ENCODE data around the gene ZNF236. TPM values are rescaled to one million over a fixed set of nuclear protein-coding genes. Genes with fewer than 3 reads are reported as not detected.
A peak's percentile ranks its signal among the peaks of the same experiment; 100 is the strongest.

The ZNF236 gene
- total RNA-seq, 1 donor from 2014 or later: 14.5 TPM

- Histone ChIP-seq H3K4me1 (no peaks in the 10 kb centered on the region), H3K9me3 (no peaks in the 10 kb centered on the region), H3K36me3 (peaks cover 0 to 37% of the 10 kb centered on the region in 2 donors), H3K4me3 (no peak overlapping the region), H3K27me3 (no peaks in the 10 kb centered on the region), H3K27ac (no peak overlapping the region)
- intact Hi-C loops (cut with DNase I): loop anchor here (10.0 kb wide), 1 partner anchor 69 kb away; no protein-coding TSS in a partner anchor
- TF ChIP-seq POLR2AphosphoS5 (IDR thresholded peaks at IDR 0.05; ENCODE audit: insufficient read depth in 1 of 2, low read depth in 1 of 2) (no peak), CTCF (IDR thresholded peaks at IDR 0.05) (no peak), POLR2A (IDR thresholded peaks at IDR 0.05) (no peak)
- DNase-seq (ENCODE audit: extremely low spot score in 2 of 2): no peak
Observed at GRCh38 chr18:76873713-76874112, 51.4 kb downstream of the ZNF236 start.

- Histone ChIP-seq H3K4me1 (no peaks in the 10 kb centered on the region), H3K9me3 (no peaks in the 10 kb centered on the region), H3K27ac (no peak overlapping the region), H3K27me3 (no peaks in the 10 kb centered on the region), H3K4me3 (no peak overlapping the region), H3K36me3 (peaks cover 0 to 31% of the 10 kb centered on the region in 2 donors)
- intact Hi-C loops (cut with DNase I): loop anchor here (10.0 kb wide), 1 partner anchor 70 kb away; no protein-coding TSS in a partner anchor
- DNase-seq (ENCODE audit: extremely low spot score in 2 of 2): no peak
- no peak for TF ChIP-seq POLR2AphosphoS5 (IDR thresholded peaks at IDR 0.05; ENCODE audit: insufficient read depth in 1 of 2, low read depth in 1 of 2)
- TF ChIP-seq POLR2A (IDR thresholded peaks at IDR 0.05): no peak
- no peak for TF ChIP-seq CTCF (IDR thresholded peaks at IDR 0.05)
Observed at GRCh38 chr18:76874642-76875389, 52.5 kb downstream of the ZNF236 start.

DNA sequence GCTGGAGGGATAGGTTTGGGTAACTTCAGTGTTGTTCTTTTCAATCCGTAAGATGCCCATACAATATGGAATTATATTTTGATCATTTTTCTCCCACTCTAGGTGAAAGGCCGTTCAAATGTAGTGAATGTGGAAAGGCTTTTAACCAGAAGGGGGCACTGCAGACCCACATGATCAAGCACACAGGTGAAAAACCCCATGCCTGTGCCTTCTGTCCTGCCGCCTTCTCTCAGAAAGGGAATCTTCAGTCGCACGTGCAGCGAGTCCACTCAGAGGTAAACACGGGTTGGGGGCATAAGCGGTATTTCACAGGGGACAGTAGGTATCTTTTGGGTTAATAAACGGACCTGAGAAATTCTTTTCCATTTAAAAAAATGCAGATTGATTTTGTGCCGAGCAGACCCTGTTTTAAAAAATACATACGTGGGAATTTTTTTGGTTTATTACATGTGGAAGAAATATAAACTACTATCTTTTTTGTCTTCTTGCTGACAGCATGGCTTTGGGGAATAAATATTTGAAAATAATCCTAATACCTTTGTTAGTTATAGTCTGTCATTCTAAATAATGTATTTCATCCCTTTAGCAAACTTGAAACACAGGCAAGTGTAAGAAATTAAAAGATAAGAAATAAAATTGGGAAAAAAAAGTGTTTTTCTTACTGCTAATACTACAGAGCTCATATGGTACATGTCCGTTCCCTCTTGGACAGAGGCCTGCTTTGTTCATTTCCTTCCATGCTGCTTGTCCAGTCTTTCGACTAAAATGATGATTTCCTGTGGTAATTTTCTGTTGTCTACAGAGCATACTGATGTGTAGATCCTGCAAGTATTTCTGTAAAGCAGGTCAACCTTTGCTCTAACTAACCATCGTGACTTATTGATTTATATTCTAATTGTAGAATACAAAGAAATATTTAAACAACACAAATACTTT lies 53.3 kb downstream of the ZNF236 start:
- no peak for DNase-seq (ENCODE audit: extremely low spot score in 2 of 2)
- H3K4me3 ChIP-seq: no peak overlapping the region
- TF ChIP-seq CTCF (IDR thresholded peaks at IDR 0.05): peak; percentile 19 to 35 (median 30)
- no peak for TF ChIP-seq POLR2AphosphoS5 (IDR thresholded peaks at IDR 0.05; ENCODE audit: insufficient read depth in 1 of 2, low read depth in 1 of 2)
- TF ChIP-seq POLR2A (IDR thresholded peaks at IDR 0.05): no peak
- no peaks in the 10 kb centered on the region for H3K4me1 ChIP-seq
- no peak overlapping the region for H3K27ac ChIP-seq
- H3K27me3 ChIP-seq: no peaks in the 10 kb centered on the region
- peaks cover 0 to 33% of the 10 kb centered on the region in 2 donors for H3K36me3 ChIP-seq
- no peaks in the 10 kb centered on the region for H3K9me3 ChIP-seq
- intact Hi-C loops (cut with DNase I): loop anchor here (10.0 kb wide), 1 partner anchor 71 kb away; no protein-coding TSS in a partner anchor

DNA sequence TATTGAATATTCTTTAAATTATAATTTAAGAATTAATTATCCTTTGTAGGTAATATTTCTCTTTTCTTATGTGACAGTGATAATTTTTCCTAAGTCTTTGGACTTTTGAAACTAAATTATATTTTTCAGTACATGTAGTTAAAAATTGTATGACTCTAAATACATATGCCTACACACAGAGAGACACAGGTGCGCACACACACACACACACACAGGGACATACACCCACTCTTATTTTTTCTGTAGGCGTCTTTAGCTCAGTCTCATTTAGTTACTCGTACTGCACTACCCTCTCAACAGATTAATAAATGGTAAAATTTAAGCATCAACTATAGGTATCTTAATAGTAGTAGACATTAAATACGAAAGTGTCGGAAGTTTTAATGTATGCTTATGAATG lies 56.1 kb downstream of the ZNF236 start:
- Histone ChIP-seq H3K4me3 (no peak overlapping the region), H3K9me3 (no peaks in the 10 kb centered on the region), H3K27ac (no peak overlapping the region), H3K27me3 (no peaks in the 10 kb centered on the region), H3K36me3 (peaks cover 0 to 38% of the 10 kb centered on the region in 2 donors), H3K4me1 (no peaks in the 10 kb centered on the region)
- TF ChIP-seq POLR2AphosphoS5 (IDR thresholded peaks at IDR 0.05; ENCODE audit: insufficient read depth in 1 of 2, low read depth in 1 of 2): no peak
- no peak for TF ChIP-seq POLR2A (IDR thresholded peaks at IDR 0.05)
- intact Hi-C loops (cut with DNase I): loop anchor here (10.0 kb wide), 1 partner anchor 74 kb away; no protein-coding TSS in a partner anchor
- no peak for DNase-seq (ENCODE audit: extremely low spot score in 2 of 2)

- Histone ChIP-seq H3K36me3 (peaks cover 0 to 43% of the 10 kb centered on the region in 2 donors), H3K4me3 (no peak overlapping the region), H3K4me1 (no peaks in the 10 kb centered on the region), H3K9me3 (no peaks in the 10 kb centered on the region), H3K27me3 (no peaks in the 10 kb centered on the region), H3K27ac (no peak overlapping the region)
- no peak for DNase-seq (ENCODE audit: extremely low spot score in 2 of 2)
- TF ChIP-seq POLR2A (IDR thresholded peaks at IDR 0.05) (no peak), CTCF (IDR thresholded peaks at IDR 0.05) (no peak), POLR2AphosphoS5 (IDR thresholded peaks at IDR 0.05; ENCODE audit: insufficient read depth in 1 of 2, low read depth in 1 of 2) (no peak)
- intact Hi-C loops (cut with DNase I): no loop called here
Observed at GRCh38 chr18:76880026-76880425, 57.7 kb downstream of the ZNF236 start.

All from vagina (tissue), 2 donors.